IPS-20b (cell line): ENCODE data around the gene SH2D6.
"Not testable (repeated sequence)": the region's sequence is repeated elsewhere in the genome, so short reads cannot be mapped to it uniquely, and the experiment has no call there.

Experiments
- H3K27ac ChIP-seq: one replicate; pipeline ENCODE4 v1.5.1; 2013; ENCODE audit warnings: low read length
- H3K27me3 ChIP-seq: 2 replicates; pipeline ENCODE4 v1.6.1; 2013; ENCODE audit warnings: mild to moderate bottlenecking, low read length, inconsistent platforms; ENCODE audit not compliant: insufficient read depth
- H3K36me3 ChIP-seq: 2 replicates; pipeline ENCODE4 v1.6.1; 2013; ENCODE audit warnings: low read depth, mild to moderate bottlenecking, inconsistent platforms, low read length, moderate library complexity; ENCODE audit not compliant: insufficient read depth
- H3K4me1 ChIP-seq: 2 replicates; pipeline ENCODE4 v1.6.1; 2013; ENCODE audit warnings: mild to moderate bottlenecking, control low read depth, inconsistent platforms, low read length, moderate library complexity; ENCODE audit not compliant: insufficient read depth
- H3K4me3 ChIP-seq: 2 replicates; pipeline ENCODE4 v1.5.1; 2013; ENCODE audit warnings: mild to moderate bottlenecking, low read length, inconsistent platforms
- H3K9ac ChIP-seq: 2 replicates; pipeline ENCODE4 v1.6.1; 2013; ENCODE audit warnings: low read depth, mild to moderate bottlenecking, inconsistent platforms, low read length, moderate library complexity
- H3K9me3 ChIP-seq: 2 replicates; pipeline ENCODE4 v1.6.1; 2013; ENCODE audit warnings: mild to moderate bottlenecking, low read depth, low read length, inconsistent platforms; ENCODE audit not compliant: insufficient read depth

SH2D6 gene

DNA sequence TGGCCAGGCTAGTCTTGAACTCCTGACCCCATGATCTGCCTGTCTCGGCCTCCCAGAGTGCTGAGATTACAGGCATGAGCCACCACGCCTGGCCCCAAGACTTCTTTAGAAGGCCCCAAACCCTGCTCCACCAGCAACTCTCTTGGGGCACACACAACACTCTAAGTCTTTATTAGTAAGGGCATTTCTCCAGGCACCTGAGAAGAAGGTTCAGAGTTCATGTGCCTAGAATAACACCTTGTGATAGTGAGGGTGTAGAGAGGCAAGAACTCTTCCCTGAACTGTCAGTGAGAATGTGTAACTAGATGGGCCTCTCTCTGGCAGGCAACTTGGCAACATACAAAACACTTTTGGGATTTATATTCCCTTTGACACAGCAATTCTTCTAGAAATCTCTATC, 43.8 kb downstream of the SH2D6 start:
- H3K9ac ChIP-seq = no peak overlapping the region
- no peak overlapping the region for H3K4me3 ChIP-seq
- H3K4me1 ChIP-seq = peaks cover 15% of the 10 kb centered on the region; the same call in 1 of the 2 replicates
- no peak overlapping the region for H3K27ac ChIP-seq
- H3K9me3 ChIP-seq = no peaks in the 10 kb centered on the region
- no peaks in the 10 kb centered on the region for H3K27me3 ChIP-seq
- no peaks in the 10 kb centered on the region for H3K36me3 ChIP-seq

DNA sequence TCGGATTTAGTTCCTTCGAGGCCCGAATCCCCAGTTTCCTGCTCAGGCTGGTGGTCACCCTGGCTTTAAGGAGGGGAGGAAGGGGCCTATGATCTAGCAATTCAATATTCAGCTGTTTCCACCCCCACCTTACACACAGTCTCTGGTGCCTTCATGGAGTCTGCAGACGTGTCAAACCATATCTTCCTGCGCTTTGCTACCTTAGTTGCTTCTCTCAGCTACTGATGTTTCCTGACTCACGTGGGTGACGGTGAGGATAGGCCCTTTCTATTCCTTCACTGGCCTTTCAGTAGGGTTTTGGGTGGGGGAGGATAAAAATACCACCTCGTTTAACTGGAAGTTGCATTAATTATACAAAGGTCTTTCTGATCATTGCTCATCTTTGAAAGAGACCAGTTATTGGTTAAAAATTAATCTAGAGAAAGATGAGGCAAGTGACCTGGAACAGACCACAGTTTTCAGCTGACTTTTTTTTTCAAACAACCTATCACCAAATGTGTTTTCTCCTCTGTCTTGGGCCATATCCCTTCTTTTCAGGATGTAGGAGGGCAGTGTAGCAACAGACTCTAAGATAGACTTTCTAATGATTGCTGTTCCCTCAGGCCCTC, 49.7 kb downstream of the SH2D6 start:
- Histone ChIP-seq H3K36me3 (no peaks in the 10 kb centered on the region), H3K4me3 (no peak overlapping the region), H3K9me3 (no peaks in the 10 kb centered on the region), H3K27ac (no peak overlapping the region), H3K27me3 (no peaks in the 10 kb centered on the region), H3K4me1 (peaks cover 15% of the 10 kb centered on the region), H3K9ac (no peak overlapping the region)

DNA sequence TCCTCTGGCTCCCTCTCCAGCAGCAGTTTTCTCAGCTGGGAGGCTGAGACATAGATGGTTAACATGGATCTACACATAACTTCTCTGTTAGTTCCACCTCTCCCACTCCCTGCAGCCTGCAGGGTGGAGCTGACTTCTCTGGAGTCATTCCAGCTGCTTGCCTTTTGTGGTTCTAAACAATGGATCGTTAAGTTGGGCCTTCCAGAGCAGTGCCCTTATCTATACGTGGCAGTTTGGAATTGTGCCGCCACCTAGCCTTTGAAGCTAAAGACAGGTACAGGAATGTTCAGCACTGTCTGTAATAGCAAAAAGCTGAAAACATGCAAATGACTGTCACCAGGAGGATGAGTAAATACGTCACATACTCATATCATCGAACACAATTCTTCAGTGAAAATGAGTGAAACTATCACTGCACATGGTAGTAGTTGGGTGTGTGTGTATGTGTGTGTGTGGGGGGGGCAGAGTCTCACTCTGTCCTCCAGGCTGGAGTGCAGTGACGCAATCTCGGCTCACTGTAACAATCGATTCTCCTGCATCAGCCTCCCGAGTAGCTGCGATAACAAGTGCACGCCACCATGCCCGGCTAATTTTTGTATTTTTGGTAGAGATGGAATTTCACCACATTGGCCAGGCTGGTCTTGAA, 50.3 kb downstream of the SH2D6 start:
- Histone ChIP-seq H3K4me3 (no peak overlapping the region), H3K27me3 (no peaks in the 10 kb centered on the region), H3K9ac (no peak overlapping the region), H3K27ac (no peak overlapping the region), H3K9me3 (no peaks in the 10 kb centered on the region), H3K4me1 (peaks cover 15% of the 10 kb centered on the region), H3K36me3 (no peaks in the 10 kb centered on the region)

DNA sequence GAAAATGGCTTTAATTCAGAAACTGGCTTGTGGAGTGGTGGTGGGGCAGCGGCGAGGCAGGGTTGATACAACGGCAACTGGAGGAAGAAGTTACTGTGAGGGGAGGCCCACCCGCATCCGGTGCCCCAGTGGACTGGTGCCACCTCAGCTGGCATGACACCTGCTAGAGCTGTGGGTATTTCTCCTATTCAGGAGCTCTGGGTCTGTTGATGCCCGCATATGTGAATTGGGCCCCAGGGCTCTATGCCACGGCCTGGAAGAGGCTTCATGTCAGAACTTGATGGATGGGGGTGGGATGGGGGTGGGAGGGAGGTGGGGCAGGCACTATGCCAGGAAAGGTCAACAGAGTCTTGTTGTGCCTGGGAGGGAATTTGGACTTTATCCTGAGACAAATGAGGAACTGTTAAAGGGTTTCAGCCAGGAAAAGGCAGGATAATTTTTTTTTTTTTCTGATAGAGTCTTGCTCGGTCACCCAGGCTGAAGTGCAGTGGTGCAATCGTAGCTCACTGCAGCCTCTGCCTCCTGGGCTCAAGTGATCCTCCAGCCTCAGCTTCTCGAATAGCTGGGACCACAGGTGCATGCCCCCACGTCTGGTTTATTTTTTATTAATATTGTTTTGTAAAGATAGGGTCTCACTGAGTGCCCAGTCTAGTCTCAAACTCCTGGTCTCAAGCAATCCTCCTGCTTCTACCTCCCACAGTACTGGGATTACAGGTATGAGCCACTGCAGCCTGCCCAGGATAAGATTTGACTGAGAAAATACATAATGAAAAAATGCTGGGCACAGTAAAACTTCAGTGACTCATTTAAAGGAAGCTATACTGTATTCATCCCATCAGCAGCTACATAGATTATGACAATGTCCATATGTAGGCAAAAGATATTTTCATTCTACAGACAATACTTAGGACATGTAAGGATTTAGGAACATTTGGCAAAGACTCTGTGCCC, 52.6 kb downstream of the SH2D6 start:
- Histone ChIP-seq H3K27me3 (no peaks in the 10 kb centered on the region), H3K4me3 (no peak overlapping the region), H3K9ac (no peak overlapping the region), H3K27ac (no peak overlapping the region), H3K4me1 (peaks cover 15% of the 10 kb centered on the region), H3K36me3 (no peaks in the 10 kb centered on the region), H3K9me3 (no peaks in the 10 kb centered on the region)

DNA sequence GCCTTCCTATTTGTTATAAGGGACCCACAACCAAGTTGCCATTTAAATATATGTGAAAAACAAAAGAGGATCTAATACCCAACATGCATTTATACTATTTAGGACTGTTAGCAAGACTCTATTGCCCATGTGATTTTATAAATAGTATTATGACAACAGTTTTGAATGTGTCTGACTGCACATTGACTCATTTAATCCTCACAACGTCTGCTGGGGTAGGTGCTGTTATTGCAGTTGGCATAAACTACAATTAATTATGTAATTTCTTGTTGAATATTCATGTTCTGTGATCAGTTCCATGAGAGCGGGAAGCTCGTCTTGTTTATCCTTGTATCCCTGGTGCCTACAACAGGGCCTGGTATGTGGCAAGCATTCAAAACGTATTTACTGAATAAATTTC, 53.7 kb downstream of the SH2D6 start:
- H3K36me3 ChIP-seq = no peaks in the 10 kb centered on the region
- no peak overlapping the region for H3K9ac ChIP-seq
- H3K9me3 ChIP-seq = no peaks in the 10 kb centered on the region
- no peak overlapping the region for H3K4me3 ChIP-seq
- peaks cover 15% of the 10 kb centered on the region for H3K4me1 ChIP-seq
- H3K27me3 ChIP-seq = no peaks in the 10 kb centered on the region
- H3K27ac ChIP-seq = no peak overlapping the region

DNA sequence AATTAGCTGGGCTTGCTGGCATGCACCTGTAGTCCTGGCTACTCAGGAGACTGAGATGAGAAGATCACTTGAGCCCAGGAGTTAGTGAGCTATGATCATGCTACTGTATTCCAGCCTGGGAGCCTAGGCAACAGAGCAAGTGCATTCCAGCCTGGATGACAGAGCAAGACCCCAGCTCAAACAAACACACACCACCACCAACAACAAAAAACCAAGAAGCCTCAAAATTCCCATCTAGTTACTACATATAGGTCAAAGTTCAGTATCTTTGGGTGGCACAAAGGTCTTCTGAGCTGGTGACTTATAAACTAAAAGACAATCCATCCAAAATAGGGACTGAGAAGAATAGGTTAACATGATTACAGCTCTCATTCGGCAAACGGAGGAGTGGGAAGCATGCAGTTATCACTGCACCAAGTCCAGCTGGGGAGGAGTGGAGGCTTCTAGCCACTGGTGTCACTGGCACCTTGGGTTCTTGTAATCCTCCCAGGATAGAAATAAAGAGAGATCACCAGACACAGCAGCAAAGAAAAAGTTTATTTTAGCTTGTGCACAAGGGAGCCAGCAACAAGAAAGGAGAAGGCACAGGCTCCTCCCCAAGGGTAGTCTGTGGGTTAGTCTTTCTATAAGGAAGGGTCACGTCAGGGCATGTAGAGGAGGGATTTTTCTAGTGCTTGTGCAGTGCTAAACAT, 57.4 kb downstream of the SH2D6 start:
- Histone ChIP-seq H3K9me3 (no peaks in the 10 kb centered on the region), H3K36me3 (no peaks in the 10 kb centered on the region), H3K4me3 (no peak overlapping the region), H3K27me3 (no peaks in the 10 kb centered on the region), H3K9ac (no peak overlapping the region), H3K4me1 (peaks cover 6% of the 10 kb centered on the region), H3K27ac (no peak overlapping the region)

DNA sequence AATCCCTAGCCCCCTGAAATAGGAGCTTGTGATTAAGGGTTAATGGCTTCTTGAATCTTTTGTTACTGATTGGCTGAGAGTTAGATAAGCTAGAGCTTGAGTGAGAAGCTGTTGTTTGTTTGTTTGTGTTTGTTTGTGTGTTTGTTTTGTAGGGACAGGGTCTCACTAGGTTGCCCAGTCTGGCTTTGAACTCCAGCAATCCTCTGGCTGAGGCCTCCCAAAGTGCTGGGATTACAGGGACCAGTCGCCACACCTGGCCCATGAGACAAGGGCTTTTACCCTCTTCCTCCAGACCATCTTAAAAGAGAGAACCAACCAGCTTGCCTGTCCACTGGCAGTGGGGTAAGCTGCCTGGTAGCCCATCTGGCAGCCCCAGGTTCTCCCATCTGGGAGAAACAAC, 58.1 kb downstream of the SH2D6 start:
- H3K9ac ChIP-seq = no peak overlapping the region
- no peaks in the 10 kb centered on the region for H3K27me3 ChIP-seq

DNA sequence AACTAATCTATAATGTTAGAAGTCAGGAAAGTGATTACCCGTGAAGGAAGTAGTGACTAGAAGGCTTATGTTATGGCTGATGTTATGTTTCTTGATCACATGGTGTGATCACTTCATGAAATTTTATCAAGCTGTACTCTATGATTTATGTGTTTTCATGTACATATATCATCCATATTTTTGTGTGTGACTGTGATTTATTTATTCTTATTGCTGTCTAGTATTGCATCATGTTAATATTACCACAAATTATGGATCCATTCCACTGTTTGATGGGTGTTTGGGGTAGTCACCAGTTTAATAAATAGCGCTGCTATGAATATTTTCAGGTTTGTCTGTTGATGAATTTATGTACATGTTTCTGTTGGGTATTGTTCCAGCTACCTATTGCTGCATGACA, 59.4 kb downstream of the SH2D6 start:
- no peaks in the 10 kb centered on the region for H3K4me1 ChIP-seq
- H3K4me3 ChIP-seq = no peak overlapping the region
- H3K9ac ChIP-seq = no peak overlapping the region
- no peak overlapping the region for H3K27ac ChIP-seq
- H3K36me3 ChIP-seq = no peaks in the 10 kb centered on the region
- no peaks in the 10 kb centered on the region for H3K27me3 ChIP-seq
- H3K9me3 ChIP-seq = no peaks in the 10 kb centered on the region

More for the DNA sequence above, 58.1 kb downstream of the SH2D6 start:
- Histone ChIP-seq H3K36me3 (no peaks in the 10 kb centered on the region), H3K4me1 (peaks cover 6% of the 10 kb centered on the region), H3K4me3 (no peak overlapping the region), H3K27ac (no peak overlapping the region), H3K9me3 (no peaks in the 10 kb centered on the region)

DNA sequence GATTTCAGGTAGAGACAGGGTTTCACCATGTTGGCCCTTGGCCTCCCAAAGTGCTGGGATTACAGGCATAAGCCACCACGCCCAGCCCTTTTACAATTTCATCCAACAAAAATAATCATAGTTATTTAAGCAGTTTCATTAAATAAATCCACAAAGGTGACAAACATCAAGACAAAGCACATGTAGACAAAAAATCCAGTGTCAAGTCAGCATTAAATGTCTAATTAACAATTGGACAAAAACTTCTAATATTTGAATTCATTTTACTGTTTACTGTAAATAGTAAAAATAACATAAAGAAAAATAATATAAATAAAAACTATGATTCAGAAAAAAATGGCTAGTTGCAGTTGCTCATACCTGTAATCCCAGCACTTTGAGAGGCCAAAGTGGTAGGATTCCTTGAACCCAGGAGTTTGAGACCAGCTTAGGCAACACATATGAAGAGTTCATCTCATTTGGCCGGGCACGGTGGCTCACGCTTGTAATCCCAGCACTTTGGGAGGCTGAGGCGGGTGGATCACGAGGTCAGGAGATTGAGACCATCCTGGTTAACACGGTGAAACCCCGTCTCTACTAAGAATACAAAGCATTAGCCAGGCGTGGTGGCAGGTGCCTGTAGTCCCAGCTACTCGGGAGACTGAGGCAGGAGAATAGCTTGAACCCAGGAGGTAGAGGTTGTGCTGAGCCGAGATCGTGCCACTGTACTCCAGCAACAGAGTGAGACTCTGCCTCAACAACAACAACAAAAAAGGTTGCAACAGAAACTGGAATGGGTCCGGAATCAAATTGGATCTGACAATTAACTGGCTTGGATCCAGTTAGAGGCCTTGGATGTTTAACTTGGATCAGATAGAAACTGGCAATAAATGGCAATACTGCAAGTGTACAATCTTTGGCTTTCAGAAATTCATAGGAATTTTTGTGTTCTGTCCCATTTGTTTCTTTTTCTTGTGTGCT, 63.6 kb downstream of the SH2D6 start:
- Histone ChIP-seq H3K27ac (no peak overlapping the region), H3K4me3 (no peak overlapping the region), H3K36me3 (no peaks in the 10 kb centered on the region), H3K27me3 (no peaks in the 10 kb centered on the region), H3K9me3 (no peaks in the 10 kb centered on the region), H3K9ac (no peak overlapping the region), H3K4me1 (no peaks in the 10 kb centered on the region)

DNA sequence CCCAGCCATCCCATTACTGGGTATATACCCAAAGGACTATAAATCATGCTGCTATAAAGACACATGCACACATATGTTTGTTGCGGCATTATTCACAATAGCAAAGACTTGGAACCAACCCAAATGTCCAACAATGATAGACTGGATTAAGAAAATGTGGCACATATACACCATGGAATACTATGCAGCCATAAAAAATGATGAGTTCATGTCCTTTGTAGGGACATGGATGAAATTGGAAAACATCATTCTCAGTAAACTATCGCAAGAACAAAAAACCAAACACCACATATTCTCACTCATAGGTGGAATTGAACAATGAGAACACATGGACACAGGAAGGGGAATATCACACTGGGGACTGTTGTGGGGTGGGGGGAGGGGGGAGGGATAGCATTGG, 66.1 kb downstream of the SH2D6 start:
- not testable (repeated sequence) for H3K27ac ChIP-seq, H3K4me3 ChIP-seq, H3K9ac ChIP-seq, H3K27me3 ChIP-seq, H3K4me1 ChIP-seq, H3K36me3 ChIP-seq, H3K9me3 ChIP-seq

DNA sequence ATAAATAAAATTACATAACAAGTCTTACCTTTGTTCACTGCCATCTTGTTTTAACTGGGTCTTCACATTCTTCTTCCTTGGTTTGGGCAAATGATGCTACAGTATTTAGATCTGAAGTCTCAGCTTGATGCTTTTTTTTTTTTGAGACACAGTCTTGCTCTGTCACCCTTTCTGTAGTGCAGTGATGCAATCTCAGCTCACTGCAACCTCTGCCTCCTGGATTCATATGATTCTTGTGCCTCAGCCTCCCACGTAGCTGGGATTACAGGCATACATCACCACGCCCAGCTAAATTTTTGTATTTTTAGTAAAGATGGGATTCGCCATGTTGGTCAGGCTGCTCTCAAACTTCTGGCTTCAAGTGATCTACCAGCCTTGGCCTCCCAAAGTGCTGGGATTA, 67.3 kb downstream of the SH2D6 start:
- H3K27me3 ChIP-seq = no peaks in the 10 kb centered on the region
- no peaks in the 10 kb centered on the region for H3K36me3 ChIP-seq
- no peak overlapping the region for H3K9ac ChIP-seq
- H3K4me1 ChIP-seq = no peaks in the 10 kb centered on the region
- H3K4me3 ChIP-seq = no peak overlapping the region
- no peak overlapping the region for H3K27ac ChIP-seq
- H3K9me3 ChIP-seq = no peaks in the 10 kb centered on the region
